OCI-LY7 (cell line): ENCODE data around the gene TMPRSS5. TPM values are rescaled to one million over a fixed set of nuclear protein-coding genes. Genes with fewer than 3 reads are reported as not detected.

Source experiments
- BruUV-seq: library from RNA; stranded (reverse); fragments of 400-500 nt; replicated peaks from 2 replicates; lab custom pipeline; 2021; lab: Mats Ljungman, UMichigan
- CTCF ChIA-PET: fragments of 300-600 bp; sonication (Branson Sonifier 250); formaldehyde crosslinking; loops from one replicate; lab custom pipeline; 2022; ENCODE audit warnings: antibody characterized with exemption; ENCODE audit not compliant: unreplicated experiment; lab: Charles Lee
- POLR2A ChIA-PET: fragments of 300-600 bp; sonication (Branson Sonifier 250); formaldehyde crosslinking; loops from one replicate; lab custom pipeline; 2022; ENCODE audit warnings: antibody characterized with exemption; lab: Charles Lee
- DNase-seq: peaks from one replicate; pipeline ENCODE4 v3.0.0-alpha.2; 2015; ENCODE audit warnings: low spot score
- H2AFZ ChIP-seq: fragments of 200-600 bp; sonication (generic), shearing (Covaris generic); 2 replicates; pipeline ENCODE4 v1.6.1; 2014; ENCODE audit warnings: mild to moderate bottlenecking, antibody characterized with exemption, low read length, moderate library complexity
- H3K27ac ChIP-seq: fragments of 200-600 bp; sonication (generic); 2 replicates; pipeline ENCODE4 v1.5.1; 2014; ENCODE audit warnings: mixed run types, low read depth, mild to moderate bottlenecking, moderate library complexity, low read length, inconsistent platforms; ENCODE audit not compliant: poor library complexity, severe bottlenecking
- H3K36me3 ChIP-seq: fragments of 200-600 bp; sonication (generic); 2 replicates; pipeline ENCODE4 v1.6.1; 2014; ENCODE audit warnings: mild to moderate bottlenecking, antibody characterized with exemption, low read length, moderate library complexity, mixed read lengths; ENCODE audit not compliant: insufficient read depth
- H3K4me1 ChIP-seq: fragments of 200-600 bp; sonication (generic); 2 replicates; pipeline ENCODE4 v1.5.1; 2014; ENCODE audit warnings: mild to moderate bottlenecking, low read length; ENCODE audit not compliant: insufficient read depth, poor library complexity, severe bottlenecking
- H3K4me2 ChIP-seq: fragments of 200-600 bp; sonication (generic); 2 replicates; pipeline ENCODE4 v1.6.1; 2014; ENCODE audit warnings: mild to moderate bottlenecking, low read length
- H3K4me3 ChIP-seq: fragments of 200-600 bp; sonication (generic); 2 replicates; pipeline ENCODE4 v1.5.1; 2014; ENCODE audit warnings: mild to moderate bottlenecking, low read depth, low read length; ENCODE audit not compliant: poor library complexity, severe bottlenecking
- H3K79me2 ChIP-seq: fragments of 200-600 bp; sonication (generic); 2 replicates; pipeline ENCODE4 v1.6.1; 2016; ENCODE audit warnings: low read depth, mild to moderate bottlenecking, low read length, moderate library complexity, mixed read lengths; ENCODE audit not compliant: insufficient read depth
- H3K9me2 ChIP-seq: fragments of 200-600 bp; sonication (generic); 2 replicates; pipeline ENCODE4 v1.6.1; 2016; ENCODE audit warnings: mild to moderate bottlenecking, low read length, mixed read lengths; ENCODE audit not compliant: insufficient read depth
- H3K9me3 ChIP-seq: fragments of 200-600 bp; sonication (generic); 2 replicates; pipeline ENCODE4 v1.6.1; 2014; ENCODE audit warnings: mild to moderate bottlenecking, mixed run types, low read length, mixed read lengths
- H4K20me1 ChIP-seq: fragments of 200-600 bp; sonication (generic); 2 replicates; pipeline ENCODE4 v1.6.1; 2014; ENCODE audit warnings: mild to moderate bottlenecking, antibody characterized with exemption, low read length, moderate library complexity, mixed read lengths; ENCODE audit not compliant: insufficient read depth
- CTCF ChIP-seq: fragments of 200-600 bp; sonication (generic); conservative IDR thresholded peaks from 2 replicates; pipeline ENCODE4 v1.5.1; 2014; ENCODE audit warnings: mild to moderate bottlenecking, antibody characterized with exemption, low read length, moderate library complexity, mixed read lengths
- EZH2phosphoT487 ChIP-seq: fragments of 200-600 bp; sonication (generic); IDR thresholded peaks from 2 replicates; pipeline ENCODE4 v1.6.1; 2018; ENCODE audit warnings: low read depth, borderline replicate concordance, mild to moderate bottlenecking, mixed run types, antibody characterized with exemption, low read length, moderate library complexity, mixed read lengths
- intact Hi-C: fragments of 100-400 bp; cut with micrococcal nuclease; formaldehyde crosslinking; loops from one replicate; pipeline ENCODE4 v1.10.0; 2022; ENCODE audit not compliant: unreplicated experiment
- total RNA-seq, 2 experiments: library from RNA; depleted of rRNA in 1 of 2; stranded (reverse); fragments of >200 nt in 1 of 2; shearing (Covaris generic) in 1 of 2; gene quantifications; 2 replicates each; pipeline ENCODE4 v1.2.3, GENCODE V29; 2014 to 2022

Gene TMPRSS5
- total RNA-seq, 2 experiments from 2014 or later: 0.50 to 0.65 TPM

- ChIA-PET CTCF (no interaction called here), POLR2A (no interaction called here)
- no peak for DNase-seq
- H3K79me2 ChIP-seq: no peaks in the 10 kb centered on the region
- no peaks in the 10 kb centered on the region for H4K20me1 ChIP-seq
- H3K4me2 ChIP-seq: no peak overlapping the region
- no TSS peak for BruUV-seq
- H3K27ac ChIP-seq: no peak overlapping the region
- no peaks in the 10 kb centered on the region for H3K4me1 ChIP-seq
- no peak for TF ChIP-seq CTCF
- intact Hi-C loops: no loop called here
- H3K4me3 ChIP-seq: no peak overlapping the region
- H3K9me3 ChIP-seq: no peaks in the 10 kb centered on the region
- H2AFZ ChIP-seq: no peak overlapping the region
- H3K36me3 ChIP-seq: no peaks in the 10 kb centered on the region
- H3K9me2 ChIP-seq: no peaks in the 10 kb centered on the region
Measured at GRCh38 chr11:113643701-113644100, 62.4 kb downstream of the TMPRSS5 start.

- Histone ChIP-seq H4K20me1 (no peaks in the 10 kb centered on the region), H3K27ac (no peak overlapping the region), H3K4me1 (no peaks in the 10 kb centered on the region), H3K9me2 (no peaks in the 10 kb centered on the region), H3K4me3 (no peak overlapping the region), H2AFZ (no peak overlapping the region), H3K79me2 (no peaks in the 10 kb centered on the region), H3K36me3 (no peaks in the 10 kb centered on the region), H3K4me2 (no peak overlapping the region), H3K9me3 (no peaks in the 10 kb centered on the region)
- DNase-seq: no peak
- TF ChIP-seq CTCF (no peak), EZH2phosphoT487 (no peak)
- BruUV-seq: no TSS peak
- ChIA-PET CTCF (no interaction called here), POLR2A (no interaction called here)
- intact Hi-C loops: no loop called here
Measured at GRCh38 chr11:113643006-113643585, 63.0 kb downstream of the TMPRSS5 start.

- no peaks in the 10 kb centered on the region for H4K20me1 ChIP-seq
- no peak overlapping the region for H3K27ac ChIP-seq
- no peaks in the 10 kb centered on the region for H3K9me2 ChIP-seq
- CTCF ChIA-PET: no interaction called here
- TF ChIP-seq CTCF: no peak
- no peak for TF ChIP-seq EZH2phosphoT487
- no peak for DNase-seq
- intact Hi-C loops: no loop called here
- H3K4me2 ChIP-seq: no peak overlapping the region
- H3K79me2 ChIP-seq: no peaks in the 10 kb centered on the region
- H3K4me1 ChIP-seq: no peaks in the 10 kb centered on the region
- POLR2A ChIA-PET: no interaction called here
- no peak overlapping the region for H2AFZ ChIP-seq
- H3K36me3 ChIP-seq: no peaks in the 10 kb centered on the region
- no peaks in the 10 kb centered on the region for H3K9me3 ChIP-seq
- no TSS peak for BruUV-seq
- no peak overlapping the region for H3K4me3 ChIP-seq
Measured at GRCh38 chr11:113642090-113642489, 64.0 kb downstream of the TMPRSS5 start.
